Measurements from ENCODE around the gene NBPF1.
"Not testable (repeated sequence)": the region's sequence is repeated elsewhere in the genome, so short reads cannot be mapped to it uniquely, and the experiment has no call there.

DNA sequence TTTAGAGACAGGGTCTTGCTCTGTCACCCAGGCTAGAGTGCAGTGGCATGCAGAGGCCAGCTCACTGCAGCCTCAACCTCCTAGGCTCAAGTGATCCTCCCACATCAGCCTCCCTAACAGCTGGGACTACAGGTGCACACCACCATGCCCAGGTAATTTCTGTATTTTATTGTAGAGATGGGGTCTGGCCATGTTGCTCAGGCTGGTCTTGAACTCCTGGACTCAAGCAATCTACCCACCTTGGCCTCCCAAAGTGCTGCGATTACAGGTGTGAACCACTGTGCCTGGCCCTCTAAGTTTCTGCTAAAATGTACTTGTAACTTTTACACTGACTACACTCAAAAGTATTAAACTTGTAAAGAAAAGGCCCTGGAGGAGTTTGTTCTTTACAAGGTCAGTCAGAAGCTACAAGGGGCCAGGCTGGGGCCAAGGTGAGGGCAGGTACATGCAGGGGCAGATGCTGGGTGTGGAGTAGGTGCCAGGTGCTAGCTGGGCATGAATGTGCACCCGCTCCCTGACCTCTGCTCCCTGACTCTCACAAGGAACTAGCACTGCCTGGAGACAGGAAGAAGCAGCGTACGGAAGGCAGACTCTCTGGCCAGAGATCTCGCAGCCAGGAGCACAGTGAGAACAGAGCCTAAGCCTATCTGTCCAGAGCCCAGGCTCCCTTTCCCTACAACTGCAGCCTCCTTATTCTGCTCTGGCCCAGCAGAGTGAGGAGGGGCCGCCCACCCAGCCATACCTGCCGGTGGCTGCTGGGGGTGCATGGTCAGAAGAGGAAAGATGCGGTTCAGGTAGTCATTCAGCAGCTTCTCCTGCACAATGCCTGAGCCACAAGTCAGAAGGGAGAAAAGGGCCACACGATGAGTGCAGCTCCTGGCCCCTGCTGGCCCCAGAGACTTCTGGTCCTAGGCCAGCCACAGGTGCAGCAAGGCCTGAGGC lies 28.9 kb upstream of the NBPF1 start:
- TF ChIP-seq, protein P1, sequence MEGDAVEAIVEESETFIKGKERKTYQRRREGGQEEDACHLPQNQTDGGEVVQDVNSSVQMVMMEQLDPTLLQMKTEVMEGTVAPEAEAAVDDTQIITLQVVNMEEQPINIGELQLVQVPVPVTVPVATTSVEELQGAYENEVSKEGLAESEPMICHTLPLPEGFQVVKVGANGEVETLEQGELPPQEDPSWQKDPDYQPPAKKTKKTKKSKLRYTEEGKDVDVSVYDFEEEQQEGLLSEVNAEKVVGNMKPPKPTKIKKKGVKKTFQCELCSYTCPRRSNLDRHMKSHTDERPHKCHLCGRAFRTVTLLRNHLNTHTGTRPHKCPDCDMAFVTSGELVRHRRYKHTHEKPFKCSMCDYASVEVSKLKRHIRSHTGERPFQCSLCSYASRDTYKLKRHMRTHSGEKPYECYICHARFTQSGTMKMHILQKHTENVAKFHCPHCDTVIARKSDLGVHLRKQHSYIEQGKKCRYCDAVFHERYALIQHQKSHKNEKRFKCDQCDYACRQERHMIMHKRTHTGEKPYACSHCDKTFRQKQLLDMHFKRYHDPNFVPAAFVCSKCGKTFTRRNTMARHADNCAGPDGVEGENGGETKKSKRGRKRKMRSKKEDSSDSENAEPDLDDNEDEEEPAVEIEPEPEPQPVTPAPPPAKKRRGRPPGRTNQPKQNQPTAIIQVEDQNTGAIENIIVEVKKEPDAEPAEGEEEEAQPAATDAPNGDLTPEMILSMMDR (IDR thresholded peaks at IDR 0.05) = not testable (repeated sequence)
- not testable (repeated sequence) for TF ChIP-seq EZH2phosphoT487 (IDR thresholded peaks at IDR 0.05)

Measured in neural progenitor cell (in vitro differentiated cells).